GM18909 (cell line): ENCODE results near the gene PREX1.
"Not testable (repeated sequence)": the region's sequence is repeated elsewhere in the genome, so short reads cannot be mapped to it uniquely, and the experiment has no call there.

Source experiments
- ATAC-seq: cut with Tn5 transposase; IDR thresholded peaks from one replicate; pipeline ENCODE4 v1.9.1; 2021; ENCODE audit warnings: mild to moderate bottlenecking; ENCODE audit not compliant: unreplicated experiment, poor library complexity

PREX1 gene

GRCh38 chr20:48846516-48847492 lies 19.0 kb upstream of the PREX1 start:
- peak; percentile 95 for ATAC-seq

GRCh38 chr20:48845721-48846306 lies 18.0 kb upstream of the PREX1 start:
- no peak for ATAC-seq

DNA sequence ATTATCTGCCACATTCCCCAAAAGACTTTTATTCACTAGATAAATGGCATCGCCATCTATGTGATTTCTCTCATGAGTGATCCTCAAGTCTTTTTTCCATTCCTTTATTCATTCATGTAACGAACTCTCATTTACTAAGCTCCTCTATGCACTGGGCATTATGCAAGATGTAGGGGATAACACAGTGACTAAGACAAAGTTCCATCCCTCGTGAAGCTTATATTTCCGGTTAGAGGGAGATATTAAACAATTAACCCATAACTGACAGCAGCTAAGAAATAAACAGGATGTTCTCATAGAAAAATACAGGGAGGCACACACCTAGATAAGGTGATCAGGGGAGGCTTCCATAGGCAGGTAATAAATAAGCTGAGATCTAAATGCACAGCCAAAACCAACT lies 17.2 kb upstream of the PREX1 start:
- ATAC-seq = no peak

- ATAC-seq = not testable (repeated sequence)
Measured at GRCh38 chr20:48843896-48844295, 16.1 kb upstream of the PREX1 start.

DNA sequence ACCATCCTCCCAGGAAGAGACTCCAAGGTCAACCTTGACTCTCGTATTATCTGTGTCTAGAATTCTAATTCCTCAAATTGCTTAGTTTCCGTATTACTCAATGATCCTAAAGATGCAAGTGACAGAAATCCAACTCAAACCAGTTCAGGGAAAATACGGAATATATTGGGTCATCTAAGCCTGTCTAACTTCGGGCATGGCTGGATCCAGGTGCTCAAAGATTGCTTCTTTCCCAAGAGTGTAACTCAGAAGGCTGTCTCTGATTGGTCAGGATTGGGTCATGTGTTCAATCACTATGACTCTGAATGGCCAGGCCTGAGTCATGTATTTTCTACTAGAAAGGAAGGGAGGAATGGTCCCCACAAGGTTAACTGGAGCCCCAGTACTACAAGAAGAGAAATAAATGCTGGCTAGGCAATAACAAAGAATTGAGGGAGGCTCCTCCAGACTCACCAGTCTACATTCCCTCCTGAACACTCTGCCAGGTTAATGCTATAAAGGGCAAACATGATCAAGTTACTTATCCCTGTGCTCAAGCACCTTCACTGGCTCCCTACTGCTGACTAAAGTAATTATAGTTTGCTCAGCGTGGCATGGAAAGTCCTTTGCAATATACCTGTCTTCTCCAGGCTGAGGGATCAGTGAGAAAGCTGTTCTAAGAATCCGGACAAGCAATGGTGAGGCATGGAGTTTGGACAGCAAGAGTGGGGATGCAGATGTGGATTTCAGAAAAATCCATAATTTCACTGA lies 15.4 kb upstream of the PREX1 start:
- ATAC-seq = no peak

DNA sequence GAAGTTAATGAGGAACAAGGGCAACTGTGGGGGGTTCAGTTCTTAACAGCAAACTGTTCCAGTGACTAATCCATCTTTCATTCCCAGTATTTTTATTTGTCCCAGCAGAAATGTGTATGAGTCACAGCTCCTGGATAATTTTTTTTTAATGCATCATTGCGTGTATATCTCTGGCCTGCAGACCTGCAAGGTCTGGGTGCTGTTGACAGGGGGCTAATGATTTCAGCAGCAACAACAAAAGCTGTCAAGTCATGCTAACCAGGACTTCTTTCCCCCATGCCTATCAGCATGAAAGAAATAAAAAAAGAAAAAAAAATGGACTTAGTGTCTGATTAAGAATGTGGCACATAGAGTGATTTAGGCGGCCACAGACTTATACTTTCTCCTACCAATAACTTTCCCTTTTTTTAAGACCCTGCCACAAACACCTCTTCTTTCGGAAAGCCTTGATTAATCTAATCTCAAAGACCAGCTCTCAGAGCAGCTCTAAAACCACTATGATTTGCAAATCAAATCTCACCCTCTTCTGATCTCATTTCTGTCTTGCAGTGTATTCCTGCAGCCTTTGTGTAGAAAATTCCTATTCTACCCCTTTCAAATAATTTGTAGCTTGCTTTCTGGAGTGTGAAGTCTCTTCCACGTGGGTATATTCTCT lies 14.2 kb upstream of the PREX1 start:
- ATAC-seq = no peak

DNA sequence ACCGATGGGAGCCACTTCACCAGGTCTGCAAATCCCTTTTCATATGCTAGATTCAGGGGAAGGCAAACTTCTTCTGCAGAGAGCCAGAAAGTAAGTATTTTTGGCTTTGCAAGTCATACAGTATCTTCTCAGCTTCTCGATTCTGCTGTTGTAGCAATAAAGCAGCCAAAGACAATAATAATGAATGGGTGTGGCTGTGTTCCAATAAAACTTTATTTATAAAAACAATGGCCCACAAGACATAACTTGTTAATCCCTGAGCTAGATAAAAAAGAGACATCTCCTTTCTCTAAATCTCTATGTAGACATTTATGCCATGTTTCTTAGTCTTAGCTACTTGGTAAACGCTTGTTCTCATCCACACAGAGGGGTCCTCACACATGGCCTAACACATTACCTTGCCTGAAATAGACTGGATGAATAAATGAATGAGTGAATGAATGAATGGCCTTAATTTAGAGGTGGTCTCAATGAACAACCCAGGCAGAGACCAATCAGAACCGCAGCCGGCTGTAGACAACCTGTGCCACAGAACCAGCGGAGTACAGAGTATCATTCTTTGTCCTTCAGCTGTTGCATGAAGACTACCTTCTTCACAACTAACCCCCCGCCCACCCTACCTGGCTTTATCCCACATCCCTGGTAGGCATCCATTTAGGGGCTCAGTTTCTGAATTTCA lies 13.5 kb upstream of the PREX1 start:
- no peak for ATAC-seq

DNA sequence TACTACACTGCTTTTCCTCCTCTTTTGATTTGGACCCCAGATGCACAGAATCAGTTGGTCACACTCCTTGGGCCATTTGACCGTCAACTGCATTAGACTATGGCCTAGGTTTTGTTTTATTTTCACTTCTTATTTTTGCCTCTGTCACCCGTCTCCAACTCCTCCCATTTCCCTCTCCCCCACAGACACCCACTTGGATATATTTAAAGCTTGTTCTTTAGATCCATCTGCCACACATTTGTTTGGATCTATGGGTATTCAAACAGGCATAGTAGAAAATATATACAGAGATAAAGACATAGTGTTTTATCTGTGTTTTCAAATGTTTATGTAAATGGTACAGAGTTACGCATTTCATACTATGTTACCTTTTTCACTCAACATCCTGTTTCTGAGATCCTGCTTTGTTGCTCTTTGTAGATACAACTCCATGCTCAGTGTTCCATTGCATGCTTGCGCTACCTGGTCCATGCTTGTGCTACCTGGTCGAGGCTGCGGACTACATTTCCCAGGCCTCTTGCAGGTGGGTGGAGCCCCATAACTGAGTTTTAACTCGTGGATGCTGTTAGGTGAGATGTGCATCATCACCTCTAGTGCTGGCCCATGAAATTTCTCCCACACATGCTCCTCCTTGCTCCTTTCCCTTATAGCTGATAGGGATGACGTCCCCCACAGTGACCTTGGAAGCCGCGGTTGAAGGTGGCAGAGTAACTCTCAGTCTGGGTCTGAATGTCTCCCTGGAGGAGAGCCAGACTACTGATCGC lies 11.5 kb upstream of the PREX1 start:
- ATAC-seq = no peak

GRCh38 chr20:48837014-48837413 lies 9.2 kb upstream of the PREX1 start:
- ATAC-seq = no peak

DNA sequence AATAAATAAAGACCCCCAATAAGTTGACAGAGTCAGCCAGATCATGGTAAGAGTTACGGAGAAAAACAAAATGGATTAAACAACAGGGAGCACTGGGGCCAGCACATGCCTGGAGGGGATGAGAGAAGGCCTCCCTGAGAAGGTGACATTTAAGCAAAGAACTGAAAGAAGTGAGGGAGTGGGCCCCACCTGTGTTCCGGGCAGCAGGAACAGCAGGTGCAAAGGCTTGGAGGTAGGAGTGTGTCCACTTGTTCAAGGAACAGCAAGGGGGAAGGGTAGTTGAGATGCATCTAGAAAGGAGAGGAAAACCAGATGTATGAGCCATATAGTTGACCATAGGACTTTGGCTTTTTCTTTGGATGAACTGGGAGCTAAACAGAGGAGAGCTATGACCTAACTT lies 7.6 kb upstream of the PREX1 start:
- no peak for ATAC-seq

GRCh38 chr20:48834278-48834677 lies 6.5 kb upstream of the PREX1 start:
- ATAC-seq = no peak

- ATAC-seq = no peak
Measured at GRCh38 chr20:48832405-48832730, 4.6 kb upstream of the PREX1 start.

DNA sequence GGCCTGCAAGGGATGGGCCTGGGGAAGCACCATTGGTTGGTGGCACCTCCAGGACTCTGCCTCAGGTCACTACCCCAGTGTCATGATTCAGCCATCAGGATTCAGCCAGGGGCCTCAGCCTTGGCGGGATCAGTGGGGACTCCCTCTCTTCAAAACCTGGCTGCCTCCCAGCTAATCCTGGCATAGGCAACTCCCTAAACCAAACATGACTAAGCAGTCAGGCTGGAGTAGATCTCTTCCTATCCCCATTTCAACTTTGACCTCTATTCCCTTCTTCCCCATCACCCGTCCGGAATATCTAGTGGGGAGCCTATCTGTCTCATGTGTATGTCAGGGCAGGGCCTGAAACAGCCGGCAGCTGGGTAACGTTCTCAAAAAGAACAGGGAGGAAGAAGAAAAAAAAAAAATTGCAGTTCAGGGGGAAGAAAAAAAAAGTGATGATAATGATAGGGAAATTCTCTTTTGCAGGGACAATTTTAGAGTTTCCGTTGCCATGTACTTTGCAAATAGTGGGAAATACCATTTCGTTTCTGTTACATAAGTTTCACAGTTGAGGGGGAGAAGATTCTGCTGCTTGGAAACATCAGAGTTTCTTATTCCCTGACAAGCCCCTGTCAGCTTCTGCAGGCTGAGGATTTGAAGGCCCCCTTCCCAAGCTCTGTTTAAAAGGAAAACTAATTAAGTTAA lies 4.1 kb upstream of the PREX1 start:
- no peak for ATAC-seq

- ATAC-seq = no peak
Measured at GRCh38 chr20:48830826-48831318, 3.1 kb upstream of the PREX1 start.

GRCh38 chr20:48829940-48830339 lies 2.1 kb upstream of the PREX1 start:
- ATAC-seq = no peak

DNA sequence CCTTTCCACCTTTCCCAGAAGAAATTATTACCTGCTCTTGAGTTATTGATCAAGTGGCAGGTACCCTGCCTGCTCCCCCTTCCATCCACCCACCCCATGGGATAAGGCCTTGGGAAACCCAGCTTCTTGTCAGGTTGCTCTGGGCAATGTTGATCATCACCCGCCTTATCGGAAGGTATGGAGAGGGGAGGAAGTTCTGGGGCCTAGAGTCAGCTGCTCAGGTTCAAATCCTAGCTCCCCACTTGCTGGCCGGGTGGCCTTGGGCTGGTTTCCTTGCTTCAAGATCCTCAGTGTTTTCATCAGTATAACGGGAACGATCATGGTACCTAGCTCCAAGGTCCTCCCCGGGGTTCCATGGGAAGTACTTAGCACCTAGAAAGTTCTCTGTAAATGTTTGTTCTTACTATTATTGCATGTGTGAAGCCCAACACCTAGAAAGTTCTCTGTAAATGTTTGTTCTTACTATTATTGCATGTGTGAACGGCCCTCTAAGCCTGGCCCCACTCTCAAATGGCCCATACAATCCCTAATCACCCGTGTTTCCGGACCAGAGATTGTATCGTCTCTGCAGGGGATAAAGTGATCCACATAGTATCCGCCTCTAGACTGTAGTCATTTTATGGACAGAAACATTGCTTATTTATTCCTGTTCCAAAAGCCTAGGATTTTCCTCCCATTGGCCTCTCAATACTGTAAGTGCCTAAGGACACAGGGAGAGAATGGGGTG lies 1.1 kb upstream of the PREX1 start:
- ATAC-seq = no peak

DNA sequence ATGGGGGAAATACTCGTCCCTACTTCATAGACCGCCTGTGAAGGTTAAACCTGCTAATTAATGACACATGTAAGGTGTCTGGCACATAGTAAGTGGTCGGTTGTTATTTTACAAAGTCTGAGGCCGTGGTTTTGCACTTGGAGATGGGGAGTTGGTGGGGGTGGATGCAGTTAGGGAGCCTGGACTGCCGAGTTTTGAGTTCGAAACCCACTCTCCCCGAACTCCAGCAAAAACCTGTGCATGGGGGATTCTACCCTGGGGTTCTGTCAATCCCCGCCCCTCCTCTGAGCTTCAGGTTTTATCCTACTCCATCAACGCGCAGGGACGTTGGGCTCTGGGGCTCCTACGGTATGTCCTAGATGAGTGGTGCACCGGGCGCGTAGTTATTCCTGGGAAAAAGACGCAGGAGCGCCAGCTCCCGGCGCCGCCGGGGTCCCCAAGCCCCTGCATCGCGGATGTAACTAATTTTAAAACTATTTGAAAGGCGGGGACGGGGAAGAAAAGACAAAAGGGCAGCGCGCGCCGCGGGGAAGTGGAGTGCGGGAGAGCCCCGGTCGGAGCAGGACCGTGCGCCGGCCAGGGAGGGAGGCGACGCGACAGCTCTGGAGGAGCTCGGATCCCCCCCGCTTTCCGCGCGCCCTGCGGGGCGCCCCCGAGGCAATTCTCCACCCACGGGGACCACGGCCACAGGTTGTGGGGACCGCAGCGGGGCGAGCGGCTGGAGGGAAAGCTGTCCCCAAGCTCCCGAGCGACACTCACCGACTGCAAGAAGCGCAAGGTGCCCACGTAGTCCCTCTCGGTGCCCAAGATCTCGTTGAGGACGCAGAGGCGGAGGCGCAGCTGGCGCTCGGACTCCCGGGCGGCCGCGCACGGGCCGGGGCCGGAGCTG lies 672 bp downstream of the PREX1 start:
- peak; percentile 14 for ATAC-seq
